Peyer's patch (tissue), 4 donors: Measurements from ENCODE around the gene AGER.

Experiments used
- CTCF ChIP-seq, 6 experiments: fragments of 450-650 bp in 4 of 6; fragments of 200-600 bp in 2 of 6; sonication (generic) in 1 of 6; IDR thresholded peaks; one replicate each; pipeline ENCODE4 v1.5.1; 2017 to 2019; ENCODE audit warnings: antibody characterized with exemption in 6 of 6, mild to moderate bottlenecking in 3 of 6, moderate library complexity in 1 of 6
- POLR2A ChIP-seq, 2 donors: fragments of 450-650 bp; IDR thresholded peaks; one replicate each; pipeline ENCODE4 v1.5.1; 2017; ENCODE audit warnings: antibody characterized with exemption in 2 of 2, mild to moderate bottlenecking in 2 of 2, moderate library complexity in 2 of 2

- TF ChIP-seq CTCF (IDR thresholded peaks at IDR 0.05) (no peak), POLR2A (IDR thresholded peaks at IDR 0.05) (peak; percentile 24 to 78)
Observed at GRCh38 chr6:32190054-32190851, 6.2 kb upstream of the AGER start, which contains the start of gene PBX2.
